Choroid plexus epithelial cell (primary cell): ENCODE results near the gene OR7G1.
"Not testable (repeated sequence)": the region's sequence is repeated elsewhere in the genome, so short reads cannot be mapped to it uniquely, and the experiment has no call there.

Experiments used
- DNase-seq: peaks from one replicate; pipeline ENCODE4 v3.0.0-alpha.2; 2010; ENCODE audit warnings: low read depth
- H3K4me3 ChIP-seq: 2 replicates; pipeline ENCODE4 v1.5.1; 2011; ENCODE audit warnings: low read depth, mild to moderate bottlenecking, control low read depth, low read length, moderate library complexity
- CTCF ChIP-seq: conservative IDR thresholded peaks from 2 replicates; pipeline ENCODE4 v1.5.1; 2011; ENCODE audit warnings: low read depth, mild to moderate bottlenecking, control low read depth, inconsistent platforms, low read length, moderate library complexity

The OR7G1 gene

GRCh38 chr19:9107375-9107774 lies 8.2 kb downstream of the OR7G1 start, which contains the start of gene OR7G2:
TSS of gene OR7G2 (minus strand) at chr19:9107475. CDS start at chr19:9103243, 4,232 bp downstream.
- H3K4me3 ChIP-seq, result no peak within 1 kb of the TSS
- TF ChIP-seq CTCF, result no peak
- no peak for DNase-seq

GRCh38 chr19:9086761-9087160 lies 28.8 kb downstream of the OR7G1 start, which contains the start of gene OR1M1:
TSS of gene OR1M1 (plus strand) at chr19:9087061. CDS start at chr19:9093245, 6,184 bp downstream.
- DNase-seq, result no peak

GRCh38 chr19:9078651-9079050 lies 36.9 kb downstream of the OR7G1 start:
- TF ChIP-seq CTCF, result no peak
- H3K4me3 ChIP-seq, result no peak overlapping the region
- DNase-seq, result no peak

More at GRCh38 chr19:9086761-9087160, 28.8 kb downstream of the OR7G1 start, which contains the start of gene OR1M1:
- no peak for TF ChIP-seq CTCF
- H3K4me3 ChIP-seq, result no peak within 1 kb of the TSS

- DNase-seq, result no peak
- H3K4me3 ChIP-seq, result no peak overlapping the region
- TF ChIP-seq CTCF, result no peak
Observed at GRCh38 chr19:9076901-9077300, 38.7 kb downstream of the OR7G1 start.

- peak; percentile 98 for DNase-seq
- no peak for TF ChIP-seq CTCF
- H3K4me3 ChIP-seq, result peak overlapping the region; percentile 8
Observed at GRCh38 chr19:9075064-9075949, 40.3 kb downstream of the OR7G1 start.

- DNase-seq, result no peak
- no peak for TF ChIP-seq CTCF
- H3K4me3 ChIP-seq, result no peak overlapping the region
Observed at GRCh38 chr19:9073806-9074205, 41.8 kb downstream of the OR7G1 start.

- not testable (repeated sequence) for DNase-seq
Observed at GRCh38 chr19:9071720-9072119, 43.8 kb downstream of the OR7G1 start.

More at GRCh38 chr19:9071720-9072119, 43.8 kb downstream of the OR7G1 start:
- H3K4me3 ChIP-seq, result not testable (repeated sequence)
